Testis (tissue), 3 donors: ENCODE results near the gene SOWAHA. TPM values are rescaled to one million over a fixed set of nuclear protein-coding genes. Genes with fewer than 3 reads are reported as not detected.
"Not testable (repeated sequence)": the region's sequence is repeated elsewhere in the genome, so short reads cannot be mapped to it uniquely, and the experiment has no call there.

Source experiments
- DNase-seq: peaks from one replicate; pipeline ENCODE4 v3.0.0-alpha.2; 2019
- H3K27ac ChIP-seq, 2 donors: fragments of 200-600 bp; sonication (generic); one replicate each; pipeline ENCODE4 v1.5.1; 2019
- H3K27me3 ChIP-seq: fragments of 200-600 bp; sonication (generic); one replicate; pipeline ENCODE4 v1.5.1; 2019
- H3K36me3 ChIP-seq: fragments of 200-600 bp; sonication (generic); one replicate; pipeline ENCODE4 v1.5.1; 2017; ENCODE audit warnings: low read depth; ENCODE audit errors: missing control alignments
- H3K4me1 ChIP-seq: fragments of 200-600 bp; sonication (generic); one replicate; pipeline ENCODE4 v1.5.1; 2019
- H3K4me3 ChIP-seq, 2 donors: fragments of 200-600 bp; sonication (generic); one replicate each; pipeline ENCODE4 v1.5.1; 2017 to 2019
- H3K9me3 ChIP-seq: fragments of 200-600 bp; sonication (generic); one replicate; pipeline ENCODE4 v1.5.1; 2017
- CTCF ChIP-seq, 3 experiments: fragments of 450-650 bp in 2 of 3; fragments of 200-600 bp in 1 of 3; sonication (generic) in 1 of 3; IDR thresholded peaks; one replicate each; pipeline ENCODE4 v1.5.1; 2016 to 2019; ENCODE audit warnings: antibody characterized with exemption in 3 of 3, mild to moderate bottlenecking in 2 of 3, moderate library complexity in 1 of 3
- POLR2A ChIP-seq: fragments of 450-650 bp; IDR thresholded peaks from one replicate; pipeline ENCODE4 v1.6.1; 2017; ENCODE audit warnings: antibody characterized with exemption, mild to moderate bottlenecking, moderate library complexity
- WGBS, 2 donors: methylation state at CpG; one replicate each; pipeline ENCODE4 v1.1.5; 2018; 5-methylcytosine and 5-hydroxymethylcytosine counted together
- intact Hi-C: fragments of 100-400 bp; cut with DNase I; formaldehyde crosslinking; loops from one replicate; pipeline ENCODE4 v1.15.1; 2023; ENCODE audit warnings: low total_unique reads
- polyA plus RNA-seq: library from polyadenylated mRNA; stranded (reverse); fragments of 350-450 nt; fragmentation: Illumina TruSeq; extraction: RNeasy Lipid Tissue Mini Kit (QIAGEN cat#74804); gene quantifications from one replicate; pipeline ENCODE4 v1.2.3, GENCODE V29; 2014; ENCODE audit warnings: low read depth, low replicate concordance; ENCODE audit not compliant: insufficient read depth
- total RNA-seq, 2 donors: library from RNA; depleted of rRNA; stranded (reverse); fragments of >200 nt; gene quantifications; one replicate each; pipeline ENCODE4 v1.2.3, GENCODE V29; 2016

Gene SOWAHA
- total and polyA plus RNA-seq, 3 donors from 2014 or later = 0.46 to 1.3 (median 1.2) TPM

- Histone ChIP-seq H3K27ac (no peak overlapping the region), H3K36me3 (no peaks in the 10 kb centered on the region), H3K4me3 (no peak overlapping the region), H3K9me3 (no peaks in the 10 kb centered on the region), H3K4me1 (peaks cover 6% of the 10 kb centered on the region), H3K27me3 (no peaks in the 10 kb centered on the region)
- TF ChIP-seq CTCF (IDR thresholded peaks at IDR 0.05) (no peak), POLR2A (no peak)
- WGBS, 2 donors = 88 to 95% methylated on average over 2 of the region's 2 CpGs
- intact Hi-C loops = no loop called here
- no peak for DNase-seq
Measured at GRCh38 chr5:132799392-132799791, 13.7 kb upstream of the SOWAHA start.

GRCh38 chr5:132800545-132800944 lies 12.6 kb upstream of the SOWAHA start:
- 78 to 83% methylated on average over 2 of the region's 2 CpGs for WGBS, 2 donors
- no peaks in the 10 kb centered on the region for H3K27me3 ChIP-seq
- H3K27ac ChIP-seq = no peak overlapping the region
- DNase-seq = no peak
- intact Hi-C loops = no loop called here
- no peaks in the 10 kb centered on the region for H3K9me3 ChIP-seq
- no peaks in the 10 kb centered on the region for H3K36me3 ChIP-seq
- peaks cover 6% of the 10 kb centered on the region for H3K4me1 ChIP-seq
- no peak overlapping the region for H3K4me3 ChIP-seq
- TF ChIP-seq POLR2A (no peak), CTCF (IDR thresholded peaks at IDR 0.05) (no peak)

- no peaks in the 10 kb centered on the region for H3K9me3 ChIP-seq
- TF ChIP-seq POLR2A (no peak), CTCF (IDR thresholded peaks at IDR 0.05) (no peak)
- DNase-seq = peak; percentile 8
- no peaks in the 10 kb centered on the region for H3K27me3 ChIP-seq
- intact Hi-C loops = no loop called here
- no peak overlapping the region for H3K4me3 ChIP-seq
- H3K4me1 ChIP-seq = peaks cover 6% of the 10 kb centered on the region
- H3K36me3 ChIP-seq = no peaks in the 10 kb centered on the region
- WGBS, 2 donors = 90 to 93% methylated on average over 5 of the region's 5 CpGs
- no peak overlapping the region for H3K27ac ChIP-seq
Measured at GRCh38 chr5:132802044-132802684, 10.9 kb upstream of the SOWAHA start.

GRCh38 chr5:132802685-132803066 lies 10.4 kb upstream of the SOWAHA start:
- H3K27me3 ChIP-seq, H3K27ac ChIP-seq, H3K36me3 ChIP-seq, H3K9me3 ChIP-seq, intact Hi-C loops, DNase-seq, H3K4me1 ChIP-seq, H3K4me3 ChIP-seq: not testable (repeated sequence)
- 83 to 88% methylated on average over 5 of the region's 5 CpGs for WGBS, 2 donors

- 82 to 95% methylated on average over 1 of the region's 1 CpG for WGBS, 2 donors
- H3K4me1 ChIP-seq, H3K4me3 ChIP-seq, H3K27me3 ChIP-seq, H3K9me3 ChIP-seq, intact Hi-C loops, H3K27ac ChIP-seq, H3K36me3 ChIP-seq, DNase-seq: not testable (repeated sequence)
Measured at GRCh38 chr5:132804219-132804618, 8.9 kb upstream of the SOWAHA start.

GRCh38 chr5:132805872-132806271 lies 7.2 kb upstream of the SOWAHA start:
- DNase-seq, intact Hi-C loops: not testable (repeated sequence)

GRCh38 chr5:132806804-132807162 lies 6.3 kb upstream of the SOWAHA start:
- H3K4me3 ChIP-seq, DNase-seq, H3K27me3 ChIP-seq, H3K9me3 ChIP-seq, H3K4me1 ChIP-seq, intact Hi-C loops, H3K27ac ChIP-seq, H3K36me3 ChIP-seq: not testable (repeated sequence)
- WGBS, 2 donors = 93 to 96% methylated on average over 12 of the region's 12 CpGs

More at GRCh38 chr5:132805872-132806271, 7.2 kb upstream of the SOWAHA start:
- H3K27me3 ChIP-seq, H3K27ac ChIP-seq, H3K9me3 ChIP-seq, H3K4me1 ChIP-seq, H3K4me3 ChIP-seq, H3K36me3 ChIP-seq: not testable (repeated sequence)
- whole genome bisulfite sequencing, 2 donors = 81 to 85% methylated on average over 6 of the region's 6 CpGs
